Effector memory CD4-positive, alpha-beta T cell (primary cell): Measurements from ENCODE around the gene CLN3.
"Not testable (repeated sequence)": the region's sequence is repeated elsewhere in the genome, so short reads cannot be mapped to it uniquely, and the experiment has no call there.

Experiments
- DNase-seq, 3 donors: peaks; one replicate each; pipeline ENCODE4 v3.0.0-alpha.2; 2020
- H3K27ac ChIP-seq: 2 replicates; pipeline ENCODE4 v1.7.0; 2013; ENCODE audit warnings: mild to moderate bottlenecking, low read length, moderate library complexity; ENCODE audit not compliant: insufficient read depth, poor library complexity, severe bottlenecking
- H3K27me3 ChIP-seq: replicated peaks from 2 replicates; pipeline ENCODE4 v1.7.0; 2013; ENCODE audit warnings: mild to moderate bottlenecking, low read length; ENCODE audit not compliant: insufficient read depth, control insufficient read depth, poor library complexity, severe bottlenecking
- H3K36me3 ChIP-seq: 2 replicates; pipeline ENCODE4 v1.7.0; 2013; ENCODE audit warnings: mild to moderate bottlenecking, low read length, moderate library complexity; ENCODE audit not compliant: control insufficient read depth, insufficient read depth
- H3K4me1 ChIP-seq: 2 replicates; pipeline ENCODE4 v1.7.0; 2013; ENCODE audit warnings: low read length, mild to moderate bottlenecking; ENCODE audit not compliant: control insufficient read depth, insufficient read depth, poor library complexity, severe bottlenecking
- H3K4me3 ChIP-seq: 2 replicates; pipeline ENCODE4 v1.7.0; 2013; ENCODE audit warnings: low read length, low read depth, mild to moderate bottlenecking; ENCODE audit not compliant: insufficient read depth, poor library complexity, severe bottlenecking
- H3K9me3 ChIP-seq: 2 replicates; pipeline ENCODE4 v1.7.0; 2013; ENCODE audit warnings: mild to moderate bottlenecking, low read length, moderate library complexity; ENCODE audit not compliant: control insufficient read depth

The CLN3 gene

GRCh38 chr16:28473714-28474265, 18.1 kb downstream of the CLN3 start:
- DNase-seq = no peak
- Histone ChIP-seq H3K4me1 (no peaks in the 10 kb centered on the region), H3K27ac (no peak overlapping the region), H3K36me3 (peaks cover 27% of the 10 kb centered on the region), H3K9me3 (no peaks in the 10 kb centered on the region), H3K4me3 (no peak overlapping the region), H3K27me3 (no peaks in the 10 kb centered on the region)

- not testable (repeated sequence) for DNase-seq
Observed at GRCh38 chr16:28447081-28447480, 44.8 kb downstream of the CLN3 start.

GRCh38 chr16:28446388-28446787, 45.5 kb downstream of the CLN3 start:
- not testable (repeated sequence) for H3K9me3 ChIP-seq, H3K27me3 ChIP-seq, H3K4me1 ChIP-seq, H3K27ac ChIP-seq, DNase-seq, H3K4me3 ChIP-seq, H3K36me3 ChIP-seq

More at GRCh38 chr16:28447081-28447480, 44.8 kb downstream of the CLN3 start:
- not testable (repeated sequence) for H3K27ac ChIP-seq, H3K9me3 ChIP-seq, H3K36me3 ChIP-seq, H3K4me1 ChIP-seq, H3K27me3 ChIP-seq, H3K4me3 ChIP-seq

- DNase-seq, H3K36me3 ChIP-seq: not testable (repeated sequence)
Observed at GRCh38 chr16:28443943-28444342, 47.9 kb downstream of the CLN3 start.

GRCh38 chr16:28438899-28439298, 53.0 kb downstream of the CLN3 start:
- H3K4me3 ChIP-seq = not testable (repeated sequence)

More at GRCh38 chr16:28443943-28444342, 47.9 kb downstream of the CLN3 start:
- H3K27me3 ChIP-seq, H3K4me3 ChIP-seq, H3K9me3 ChIP-seq, H3K27ac ChIP-seq, H3K4me1 ChIP-seq: not testable (repeated sequence)

GRCh38 chr16:28435340-28435739, 56.5 kb downstream of the CLN3 start:
- not testable (repeated sequence) for H3K4me1 ChIP-seq, H3K4me3 ChIP-seq, H3K36me3 ChIP-seq, H3K27ac ChIP-seq, H3K9me3 ChIP-seq, DNase-seq, H3K27me3 ChIP-seq

More at GRCh38 chr16:28438899-28439298, 53.0 kb downstream of the CLN3 start:
- H3K27ac ChIP-seq, H3K9me3 ChIP-seq, H3K36me3 ChIP-seq, DNase-seq, H3K27me3 ChIP-seq, H3K4me1 ChIP-seq: not testable (repeated sequence)
